Esophagus squamous epithelium (tissue), 4 donors: ENCODE data around the gene TRPM8.

ENCODE experiments used
- POLR2A ChIP-seq, 4 donors: fragments of 450-650 bp; IDR thresholded peaks; one replicate each; pipeline ENCODE4 v1.6.1; 2017; ENCODE audit warnings: antibody characterized with exemption in 4 of 4, mild to moderate bottlenecking in 4 of 4, moderate library complexity in 3 of 4
- TF ChIP-seq, protein P1 (sequence below), 6 experiments: fragments of 450-650 bp in 4 of 6; fragments of 200-600 bp in 2 of 6; sonication (generic) in 2 of 6; IDR thresholded peaks; one replicate each; pipeline ENCODE4 v1.5.1; 2016 to 2019; ENCODE audit warnings: antibody characterized with exemption in 6 of 6, mild to moderate bottlenecking in 4 of 6, moderate library complexity in 4 of 6

GRCh38 chr2:233965032-233965603, 47.9 kb downstream of the TRPM8 start:
- TF ChIP-seq, protein P1, sequence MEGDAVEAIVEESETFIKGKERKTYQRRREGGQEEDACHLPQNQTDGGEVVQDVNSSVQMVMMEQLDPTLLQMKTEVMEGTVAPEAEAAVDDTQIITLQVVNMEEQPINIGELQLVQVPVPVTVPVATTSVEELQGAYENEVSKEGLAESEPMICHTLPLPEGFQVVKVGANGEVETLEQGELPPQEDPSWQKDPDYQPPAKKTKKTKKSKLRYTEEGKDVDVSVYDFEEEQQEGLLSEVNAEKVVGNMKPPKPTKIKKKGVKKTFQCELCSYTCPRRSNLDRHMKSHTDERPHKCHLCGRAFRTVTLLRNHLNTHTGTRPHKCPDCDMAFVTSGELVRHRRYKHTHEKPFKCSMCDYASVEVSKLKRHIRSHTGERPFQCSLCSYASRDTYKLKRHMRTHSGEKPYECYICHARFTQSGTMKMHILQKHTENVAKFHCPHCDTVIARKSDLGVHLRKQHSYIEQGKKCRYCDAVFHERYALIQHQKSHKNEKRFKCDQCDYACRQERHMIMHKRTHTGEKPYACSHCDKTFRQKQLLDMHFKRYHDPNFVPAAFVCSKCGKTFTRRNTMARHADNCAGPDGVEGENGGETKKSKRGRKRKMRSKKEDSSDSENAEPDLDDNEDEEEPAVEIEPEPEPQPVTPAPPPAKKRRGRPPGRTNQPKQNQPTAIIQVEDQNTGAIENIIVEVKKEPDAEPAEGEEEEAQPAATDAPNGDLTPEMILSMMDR (IDR thresholded peaks at IDR 0.05): no peak
- TF ChIP-seq POLR2A (IDR thresholded peaks at IDR 0.05): no peak
